Measurements from ENCODE around the gene MNAT1.

MNAT1 gene

DNA sequence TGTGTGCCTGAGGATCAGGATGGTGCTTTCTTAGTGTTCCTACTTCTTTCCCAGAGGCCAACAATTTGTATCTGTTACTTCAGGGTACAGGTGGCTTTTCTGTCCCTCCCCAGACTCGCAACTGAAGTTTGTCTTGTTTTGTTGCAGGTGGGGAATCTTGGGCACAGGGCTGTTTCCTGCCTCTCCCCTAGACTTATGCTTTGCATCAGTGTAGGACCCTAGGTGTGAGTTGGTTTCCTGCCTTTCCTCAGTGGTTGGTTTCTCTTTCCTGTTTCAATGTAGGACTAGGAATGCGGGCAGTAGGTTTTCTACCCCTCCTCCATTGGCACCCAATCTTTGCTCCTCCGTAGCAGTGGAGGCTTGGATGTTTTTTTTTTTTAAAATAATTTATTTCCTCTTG lies 159.3 kb downstream of the MNAT1 start:
- POLR2A ChIA-PET = no interaction called here
- Histone ChIP-seq H3K27ac (ENCODE audit: extremely low read depth, low read depth, low read length) (no peak overlapping the region), H3K4me3 (ENCODE audit: low read depth, low read length) (no peak overlapping the region), H3K36me3 (ENCODE audit: control insufficient read depth in 2 of 2, insufficient read depth in 1 of 2, low read length in 2 of 2) (no peaks in the 10 kb centered on the region; a peak in 1 of 3 replicates), H3K9me3 (ENCODE audit: control insufficient read depth, insufficient read depth, low read depth, low read length) (no peaks in the 10 kb centered on the region), H3K4me1 (ENCODE audit: control insufficient read depth, insufficient read depth, low read length) (no peaks in the 10 kb centered on the region)
- TF ChIP-seq, protein P1, sequence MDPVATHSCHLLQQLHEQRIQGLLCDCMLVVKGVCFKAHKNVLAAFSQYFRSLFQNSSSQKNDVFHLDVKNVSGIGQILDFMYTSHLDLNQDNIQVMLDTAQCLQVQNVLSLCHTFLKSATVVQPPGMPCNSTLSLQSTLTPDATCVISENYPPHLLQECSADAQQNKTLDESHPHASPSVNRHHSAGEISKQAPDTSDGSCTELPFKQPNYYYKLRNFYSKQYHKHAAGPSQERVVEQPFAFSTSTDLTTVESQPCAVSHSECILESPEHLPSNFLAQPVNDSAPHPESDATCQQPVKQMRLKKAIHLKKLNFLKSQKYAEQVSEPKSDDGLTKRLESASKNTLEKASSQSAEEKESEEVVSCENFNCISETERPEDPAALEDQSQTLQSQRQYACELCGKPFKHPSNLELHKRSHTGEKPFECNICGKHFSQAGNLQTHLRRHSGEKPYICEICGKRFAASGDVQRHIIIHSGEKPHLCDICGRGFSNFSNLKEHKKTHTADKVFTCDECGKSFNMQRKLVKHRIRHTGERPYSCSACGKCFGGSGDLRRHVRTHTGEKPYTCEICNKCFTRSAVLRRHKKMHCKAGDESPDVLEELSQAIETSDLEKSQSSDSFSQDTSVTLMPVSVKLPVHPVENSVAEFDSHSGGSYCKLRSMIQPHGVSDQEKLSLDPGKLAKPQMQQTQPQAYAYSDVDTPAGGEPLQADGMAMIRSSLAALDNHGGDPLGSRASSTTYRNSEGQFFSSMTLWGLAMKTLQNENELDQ (tag by site-specific recombination; IDR thresholded peaks at IDR 0.05; ENCODE audit: low read depth) = no peak
- TF ChIP-seq, protein P2, sequence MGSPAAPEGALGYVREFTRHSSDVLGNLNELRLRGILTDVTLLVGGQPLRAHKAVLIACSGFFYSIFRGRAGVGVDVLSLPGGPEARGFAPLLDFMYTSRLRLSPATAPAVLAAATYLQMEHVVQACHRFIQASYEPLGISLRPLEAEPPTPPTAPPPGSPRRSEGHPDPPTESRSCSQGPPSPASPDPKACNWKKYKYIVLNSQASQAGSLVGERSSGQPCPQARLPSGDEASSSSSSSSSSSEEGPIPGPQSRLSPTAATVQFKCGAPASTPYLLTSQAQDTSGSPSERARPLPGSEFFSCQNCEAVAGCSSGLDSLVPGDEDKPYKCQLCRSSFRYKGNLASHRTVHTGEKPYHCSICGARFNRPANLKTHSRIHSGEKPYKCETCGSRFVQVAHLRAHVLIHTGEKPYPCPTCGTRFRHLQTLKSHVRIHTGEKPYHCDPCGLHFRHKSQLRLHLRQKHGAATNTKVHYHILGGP (tag by site-specific recombination; IDR thresholded peaks at IDR 0.05) = no peak
- TF ChIP-seq ZNF501 (tag by site-specific recombination; IDR thresholded peaks at IDR 0.05) (no peak), ZNF624 (tag by site-specific recombination; IDR thresholded peaks at IDR 0.05) (no peak), ZNF140 (tag by site-specific recombination; IDR thresholded peaks at IDR 0.05) (no peak), GLIS1 (tag by site-specific recombination; IDR thresholded peaks at IDR 0.05) (no peak), ZNF621 (tag by site-specific recombination; IDR thresholded peaks at IDR 0.05) (no peak)
- TF ChIP-seq, protein P3, sequence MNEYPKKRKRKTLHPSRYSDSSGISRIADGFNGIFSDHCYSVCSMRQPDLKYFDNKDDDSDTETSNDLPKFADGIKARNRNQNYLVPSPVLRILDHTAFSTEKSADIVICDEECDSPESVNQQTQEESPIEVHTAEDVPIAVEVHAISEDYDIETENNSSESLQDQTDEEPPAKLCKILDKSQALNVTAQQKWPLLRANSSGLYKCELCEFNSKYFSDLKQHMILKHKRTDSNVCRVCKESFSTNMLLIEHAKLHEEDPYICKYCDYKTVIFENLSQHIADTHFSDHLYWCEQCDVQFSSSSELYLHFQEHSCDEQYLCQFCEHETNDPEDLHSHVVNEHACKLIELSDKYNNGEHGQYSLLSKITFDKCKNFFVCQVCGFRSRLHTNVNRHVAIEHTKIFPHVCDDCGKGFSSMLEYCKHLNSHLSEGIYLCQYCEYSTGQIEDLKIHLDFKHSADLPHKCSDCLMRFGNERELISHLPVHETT (tag by site-specific recombination; IDR thresholded peaks at IDR 0.05) = no peak
- TF ChIP-seq, protein P4, sequence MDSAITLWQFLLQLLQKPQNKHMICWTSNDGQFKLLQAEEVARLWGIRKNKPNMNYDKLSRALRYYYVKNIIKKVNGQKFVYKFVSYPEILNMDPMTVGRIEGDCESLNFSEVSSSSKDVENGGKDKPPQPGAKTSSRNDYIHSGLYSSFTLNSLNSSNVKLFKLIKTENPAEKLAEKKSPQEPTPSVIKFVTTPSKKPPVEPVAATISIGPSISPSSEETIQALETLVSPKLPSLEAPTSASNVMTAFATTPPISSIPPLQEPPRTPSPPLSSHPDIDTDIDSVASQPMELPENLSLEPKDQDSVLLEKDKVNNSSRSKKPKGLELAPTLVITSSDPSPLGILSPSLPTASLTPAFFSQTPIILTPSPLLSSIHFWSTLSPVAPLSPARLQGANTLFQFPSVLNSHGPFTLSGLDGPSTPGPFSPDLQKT (IDR thresholded peaks at IDR 0.05; ENCODE audit: borderline replicate concordance, low read depth, low read length) = no peak
- CTCF ChIA-PET = no interaction called here

DNA sequence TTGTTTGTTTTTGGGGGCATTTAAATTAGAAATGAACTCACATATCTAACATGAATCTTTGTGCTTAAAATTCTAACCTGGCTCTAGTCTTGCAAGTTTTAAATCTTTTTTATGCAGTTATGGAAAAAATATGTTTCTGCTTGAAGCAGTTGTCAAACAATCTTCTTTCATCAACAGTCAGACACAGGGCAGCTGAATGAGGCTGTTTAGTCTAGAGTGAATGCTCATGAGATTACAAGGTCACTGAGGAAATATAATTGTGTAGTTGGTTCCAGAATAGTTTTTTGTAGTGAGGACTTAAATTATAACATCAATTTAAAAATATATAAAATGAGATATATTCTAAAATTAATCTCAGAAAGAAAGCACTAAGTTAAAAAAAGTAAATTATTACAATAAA lies 169.8 kb downstream of the MNAT1 start:
- no peak overlapping the region for H3K27ac ChIP-seq (ENCODE audit: extremely low read depth, low read depth, low read length)
- TF ChIP-seq, protein P5, sequence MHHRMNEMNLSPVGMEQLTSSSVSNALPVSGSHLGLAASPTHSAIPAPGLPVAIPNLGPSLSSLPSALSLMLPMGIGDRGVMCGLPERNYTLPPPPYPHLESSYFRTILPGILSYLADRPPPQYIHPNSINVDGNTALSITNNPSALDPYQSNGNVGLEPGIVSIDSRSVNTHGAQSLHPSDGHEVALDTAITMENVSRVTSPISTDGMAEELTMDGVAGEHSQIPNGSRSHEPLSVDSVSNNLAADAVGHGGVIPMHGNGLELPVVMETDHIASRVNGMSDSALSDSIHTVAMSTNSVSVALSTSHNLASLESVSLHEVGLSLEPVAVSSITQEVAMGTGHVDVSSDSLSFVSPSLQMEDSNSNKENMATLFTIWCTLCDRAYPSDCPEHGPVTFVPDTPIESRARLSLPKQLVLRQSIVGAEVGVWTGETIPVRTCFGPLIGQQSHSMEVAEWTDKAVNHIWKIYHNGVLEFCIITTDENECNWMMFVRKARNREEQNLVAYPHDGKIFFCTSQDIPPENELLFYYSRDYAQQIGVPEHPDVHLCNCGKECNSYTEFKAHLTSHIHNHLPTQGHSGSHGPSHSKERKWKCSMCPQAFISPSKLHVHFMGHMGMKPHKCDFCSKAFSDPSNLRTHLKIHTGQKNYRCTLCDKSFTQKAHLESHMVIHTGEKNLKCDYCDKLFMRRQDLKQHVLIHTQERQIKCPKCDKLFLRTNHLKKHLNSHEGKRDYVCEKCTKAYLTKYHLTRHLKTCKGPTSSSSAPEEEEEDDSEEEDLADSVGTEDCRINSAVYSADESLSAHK (tag by site-specific recombination; IDR thresholded peaks at IDR 0.05) = no peak
- TF ChIP-seq ZNF133 (tag by site-specific recombination; IDR thresholded peaks at IDR 0.05) (no peak), BCL11A (tag by site-specific recombination; IDR thresholded peaks at IDR 0.05; ENCODE audit: low read depth) (no peak), ZNF785 (tag by site-specific recombination; IDR thresholded peaks at IDR 0.05) (no peak), ZNF571 (tag by site-specific recombination; IDR thresholded peaks at IDR 0.05) (no peak), RBAK (tag by site-specific recombination; IDR thresholded peaks at IDR 0.05) (no peak), ZBTB48 (tag by site-specific recombination; IDR thresholded peaks at IDR 0.05) (no peak), ZNF404 (tag by site-specific recombination; IDR thresholded peaks at IDR 0.05) (no peak)
- TF ChIP-seq, protein P6, sequence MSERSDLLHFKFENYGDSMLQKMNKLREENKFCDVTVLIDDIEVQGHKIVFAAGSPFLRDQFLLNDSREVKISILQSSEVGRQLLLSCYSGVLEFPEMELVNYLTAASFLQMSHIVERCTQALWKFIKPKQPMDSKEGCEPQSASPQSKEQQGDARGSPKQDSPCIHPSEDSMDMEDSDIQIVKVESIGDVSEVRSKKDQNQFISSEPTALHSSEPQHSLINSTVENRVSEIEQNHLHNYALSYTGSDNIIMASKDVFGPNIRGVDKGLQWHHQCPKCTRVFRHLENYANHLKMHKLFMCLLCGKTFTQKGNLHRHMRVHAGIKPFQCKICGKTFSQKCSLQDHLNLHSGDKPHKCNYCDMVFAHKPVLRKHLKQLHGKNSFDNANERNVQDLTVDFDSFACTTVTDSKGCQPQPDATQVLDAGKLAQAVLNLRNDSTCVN (tag by site-specific recombination; optimal IDR thresholded peaks at IDR 0.05) = no peak
- no peaks in the 10 kb centered on the region for H3K36me3 ChIP-seq (ENCODE audit: control insufficient read depth in 2 of 2, insufficient read depth in 1 of 2, low read length in 2 of 2)
- H3K4me3 ChIP-seq (ENCODE audit: low read depth, low read length) = no peak overlapping the region
- no peaks in the 10 kb centered on the region for H3K9me3 ChIP-seq (ENCODE audit: control insufficient read depth, insufficient read depth, low read depth, low read length)
- ChIA-PET CTCF (no interaction called here), POLR2A (no interaction called here)
- no peaks in the 10 kb centered on the region for H3K4me1 ChIP-seq (ENCODE audit: control insufficient read depth, insufficient read depth, low read length)

All from HEK293 (cell line).